ENCODE results near the gene TK2.
A peak's percentile ranks its signal among the peaks of the same experiment; 100 is the strongest.

The TK2 gene

GRCh38 chr16:66552286-66553177 is 2.6 kb upstream of the TK2 start, which contains the start of gene CKLF:
TSS of gene CKLF (plus strand) at chr16:66552576. CDS start at chr16:66552716, 140 bp downstream.
- peaks cover 76% of the 10 kb centered on the region for H3K79me2 ChIP-seq (ENCODE audit: insufficient read depth, low read length)
- peaks cover 14% of the 10 kb centered on the region; the same call in 1 of the 2 replicates for H3F3A ChIP-seq (ENCODE audit: low read depth)
- no peaks in the 10 kb centered on the region for H3K9me3 ChIP-seq (ENCODE audit: insufficient read depth, low read depth, low read length)
- no peak for TF ChIP-seq CTCF (conservative IDR thresholded peaks at IDR 0.05; ENCODE audit: low read length)
- TF ChIP-seq EZH2phosphoT487 (IDR thresholded peaks at IDR 0.05; ENCODE audit: borderline replicate concordance) = no peak
- H3K9me2 ChIP-seq (replicated peaks; ENCODE audit: low read depth, low read length) = no peaks in the 10 kb centered on the region
- H3K36me3 ChIP-seq (ENCODE audit: insufficient read depth, low read length) = no peaks in the 10 kb centered on the region
- H3K9ac ChIP-seq (ENCODE audit: low read depth, low read length, poor library complexity, severe bottlenecking) = peak within 1 kb of the TSS; percentile 92
- H3K4me2 ChIP-seq (ENCODE audit: low read depth, low read length, poor library complexity, severe bottlenecking) = peak within 1 kb of the TSS; percentile 98
- no peaks in the 10 kb centered on the region for H3K27me3 ChIP-seq (ENCODE audit: insufficient read depth, low read length, poor library complexity, severe bottlenecking)
- peaks cover 43% of the 10 kb centered on the region for H4K20me1 ChIP-seq (ENCODE audit: insufficient read depth, low read length, poor library complexity, severe bottlenecking)
- H3K4me3 ChIP-seq (ENCODE audit: low read length, poor library complexity, severe bottlenecking) = peak within 1 kb of the TSS; percentile 94
- peak within 1 kb of the TSS; percentile 63; the same call in 1 of the 2 replicates for H2AFZ ChIP-seq (ENCODE audit: low read length)
- peaks cover 87% of the 10 kb centered on the region for H3K4me1 ChIP-seq (ENCODE audit: insufficient read depth, low read length, poor library complexity, severe bottlenecking)

GRCh38 chr16:66551788-66552285 is 1.9 kb upstream of the TK2 start:
- Histone ChIP-seq H3F3A (ENCODE audit: low read depth) (peaks cover 14% of the 10 kb centered on the region; the same call in 1 of the 2 replicates), H3K9ac (ENCODE audit: low read depth, low read length, poor library complexity, severe bottlenecking) (peak overlapping the region; percentile 92), H3K36me3 (ENCODE audit: insufficient read depth, low read length) (no peaks in the 10 kb centered on the region), H2AFZ (ENCODE audit: low read length) (peak overlapping the region; percentile 61; the same call in 1 of the 2 replicates), H3K79me2 (ENCODE audit: insufficient read depth, low read length) (peaks cover 73% of the 10 kb centered on the region), H3K27me3 (ENCODE audit: insufficient read depth, low read length, poor library complexity, severe bottlenecking) (no peaks in the 10 kb centered on the region), H4K20me1 (ENCODE audit: insufficient read depth, low read length, poor library complexity, severe bottlenecking) (peaks cover 38% of the 10 kb centered on the region), H3K9me2 (replicated peaks; ENCODE audit: low read depth, low read length) (no peaks in the 10 kb centered on the region), H3K4me1 (ENCODE audit: insufficient read depth, low read length, poor library complexity, severe bottlenecking) (peaks cover 88% of the 10 kb centered on the region), H3K4me2 (ENCODE audit: low read depth, low read length, poor library complexity, severe bottlenecking) (peak overlapping the region; percentile 98), H3K4me3 (ENCODE audit: low read length, poor library complexity, severe bottlenecking) (peak overlapping the region; percentile 94), H3K9me3 (ENCODE audit: insufficient read depth, low read depth, low read length) (no peaks in the 10 kb centered on the region)
- TF ChIP-seq EZH2phosphoT487 (IDR thresholded peaks at IDR 0.05; ENCODE audit: borderline replicate concordance) (no peak), CTCF (conservative IDR thresholded peaks at IDR 0.05; ENCODE audit: low read length) (no peak)

GRCh38 chr16:66551348-66551759 is 1.4 kb upstream of the TK2 start:
- Histone ChIP-seq H3K4me3 (ENCODE audit: low read length, poor library complexity, severe bottlenecking) (peak overlapping the region; percentile 94), H4K20me1 (ENCODE audit: insufficient read depth, low read length, poor library complexity, severe bottlenecking) (peaks cover 33% of the 10 kb centered on the region), H3K79me2 (ENCODE audit: insufficient read depth, low read length) (peaks cover 68% of the 10 kb centered on the region), H3K4me2 (ENCODE audit: low read depth, low read length, poor library complexity, severe bottlenecking) (peak overlapping the region; percentile 98), H3K27me3 (ENCODE audit: insufficient read depth, low read length, poor library complexity, severe bottlenecking) (no peaks in the 10 kb centered on the region), H3K36me3 (ENCODE audit: insufficient read depth, low read length) (no peaks in the 10 kb centered on the region), H2AFZ (ENCODE audit: low read length) (no peak overlapping the region), H3K4me1 (ENCODE audit: insufficient read depth, low read length, poor library complexity, severe bottlenecking) (peaks cover 84% of the 10 kb centered on the region), H3K9ac (ENCODE audit: low read depth, low read length, poor library complexity, severe bottlenecking) (peak overlapping the region; percentile 92), H3K9me3 (ENCODE audit: insufficient read depth, low read depth, low read length) (no peaks in the 10 kb centered on the region), H3K9me2 (replicated peaks; ENCODE audit: low read depth, low read length) (no peaks in the 10 kb centered on the region), H3F3A (ENCODE audit: low read depth) (peaks cover 14% of the 10 kb centered on the region; the same call in 1 of the 2 replicates)
- TF ChIP-seq CTCF (conservative IDR thresholded peaks at IDR 0.05; ENCODE audit: low read length) (peak; percentile 56), EZH2phosphoT487 (IDR thresholded peaks at IDR 0.05; ENCODE audit: borderline replicate concordance) (no peak)

Measured in Loucy (cell line).